HCEC 1CT (cell line): ENCODE data around the gene MAP3K2.
A peak's percentile ranks its signal among the peaks of the same experiment; 100 is the strongest.

Experiments used
- DNase-seq: peaks from one replicate; pipeline ENCODE4 v3.0.0-alpha.2; 2017

The MAP3K2 gene

GRCh38 chr2:127347734-127348392 is 39.9 kb downstream of the MAP3K2 start:
- no peak for DNase-seq

GRCh38 chr2:127347015-127347414 is 40.8 kb downstream of the MAP3K2 start:
- DNase-seq, result no peak

- no peak for DNase-seq
Observed at GRCh38 chr2:127343277-127343676, 44.5 kb downstream of the MAP3K2 start.

GRCh38 chr2:127342101-127342500 is 45.7 kb downstream of the MAP3K2 start:
- no peak for DNase-seq

DNA sequence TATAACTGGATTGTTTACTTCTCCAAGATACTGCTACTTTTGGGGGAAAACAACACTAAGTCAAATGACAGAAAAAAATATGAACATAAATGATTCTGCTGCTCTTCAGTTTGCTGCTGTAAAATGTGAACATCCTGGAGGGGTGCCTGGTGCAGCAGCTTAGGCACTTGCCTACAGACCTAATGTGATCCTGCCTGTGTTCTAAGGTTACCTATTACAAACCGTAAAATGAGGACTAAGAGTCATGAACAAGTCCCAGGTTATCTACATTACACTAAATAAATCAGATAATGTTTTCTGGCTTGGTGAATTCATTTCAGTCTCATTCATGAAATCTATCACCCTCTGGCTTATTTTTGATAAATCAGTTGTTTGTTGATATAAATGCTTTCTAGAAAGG is 55.4 kb downstream of the MAP3K2 start:
- DNase-seq, result no peak

DNA sequence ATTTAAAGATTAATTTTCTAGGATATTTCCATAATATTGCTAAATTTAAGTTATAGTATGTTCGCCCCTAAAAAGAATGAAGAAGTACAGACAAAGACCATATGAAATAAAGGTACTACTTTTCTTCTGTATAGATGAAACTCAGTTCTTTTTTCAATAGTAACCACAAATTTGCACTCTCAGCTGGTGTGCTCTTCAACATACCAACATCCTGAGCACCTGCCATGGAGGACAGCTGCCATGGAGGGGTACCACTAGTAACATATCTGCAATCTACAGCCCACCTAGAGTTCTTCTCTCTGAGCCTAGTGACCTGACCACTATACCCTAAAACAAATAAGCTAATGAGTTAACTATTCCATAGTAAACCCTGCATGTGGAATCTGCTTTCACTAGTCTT is 57.0 kb downstream of the MAP3K2 start:
- no peak for DNase-seq

- DNase-seq, result no peak
Observed at GRCh38 chr2:127326289-127326945, 61.4 kb downstream of the MAP3K2 start.

- DNase-seq, result peak; percentile 39
Observed at GRCh38 chr2:127324635-127325034, 63.1 kb downstream of the MAP3K2 start.

DNA sequence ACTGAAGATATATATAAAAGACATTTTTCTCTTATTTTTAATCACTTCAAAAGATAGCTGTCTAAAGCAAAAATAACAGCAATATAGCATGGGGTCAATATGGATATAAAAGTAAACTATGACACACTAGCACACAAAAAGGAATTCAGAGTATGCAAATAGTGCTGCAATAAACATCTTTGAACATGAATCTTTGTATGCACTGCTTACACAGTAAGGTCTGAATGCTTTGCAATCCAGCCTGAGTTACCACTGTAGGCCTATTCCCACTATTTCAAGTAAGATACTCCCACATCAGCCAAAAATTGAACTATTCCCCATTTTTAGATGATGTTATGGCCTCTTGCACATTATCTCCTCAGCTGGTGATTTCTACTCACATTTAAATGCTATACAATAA is 66.5 kb downstream of the MAP3K2 start:
- no peak for DNase-seq

DNA sequence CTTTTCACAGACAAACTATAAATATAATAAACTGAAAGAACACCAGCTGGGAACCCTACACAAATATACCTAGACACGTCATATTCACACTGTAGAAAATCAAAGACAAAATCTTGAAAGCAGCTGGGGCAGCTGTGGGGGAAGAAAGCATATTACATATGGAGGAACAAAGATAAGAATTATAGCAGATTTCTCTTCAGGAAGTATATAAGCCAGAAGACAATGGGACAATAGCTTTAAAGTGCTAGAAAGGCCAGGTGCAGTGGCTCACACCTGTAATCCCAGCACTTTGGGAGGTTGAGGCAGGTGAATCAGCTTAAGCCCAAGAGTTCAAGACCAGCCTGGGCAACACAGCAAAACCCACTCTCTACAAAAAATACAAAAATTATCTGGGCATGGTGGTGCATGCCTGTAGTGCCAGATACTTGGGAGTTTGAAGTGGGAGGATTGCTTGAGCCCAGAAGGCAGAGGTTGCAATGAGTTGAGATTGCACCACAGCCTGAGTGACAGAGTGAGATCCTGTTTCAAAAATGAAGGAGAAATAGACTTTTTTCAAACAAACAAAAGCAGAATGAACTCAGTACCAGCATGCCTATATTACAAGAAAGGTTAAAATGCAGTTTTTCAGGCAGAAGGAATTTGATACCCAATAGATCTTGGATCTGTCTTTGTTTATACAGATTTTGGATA is 67.0 kb downstream of the MAP3K2 start:
- DNase-seq, result no peak

DNA sequence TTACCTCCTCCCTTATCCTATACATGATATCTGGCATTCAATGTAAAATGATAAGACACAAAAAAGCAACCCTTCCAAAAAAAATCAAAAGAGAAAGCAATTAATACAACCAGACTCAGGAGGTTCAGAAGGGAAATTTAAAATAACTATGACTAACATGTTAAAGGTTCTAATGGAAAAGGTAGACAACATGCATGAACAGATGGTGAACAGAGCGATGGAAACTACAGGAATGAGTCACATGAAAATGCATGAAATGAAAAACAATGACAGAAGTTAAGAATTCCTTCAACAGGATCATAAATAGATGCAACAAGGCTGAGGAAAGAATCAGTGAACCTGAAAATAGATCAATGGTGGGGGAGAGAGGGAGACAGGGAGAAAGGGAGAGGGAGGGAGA is 67.7 kb downstream of the MAP3K2 start:
- no peak for DNase-seq

DNA sequence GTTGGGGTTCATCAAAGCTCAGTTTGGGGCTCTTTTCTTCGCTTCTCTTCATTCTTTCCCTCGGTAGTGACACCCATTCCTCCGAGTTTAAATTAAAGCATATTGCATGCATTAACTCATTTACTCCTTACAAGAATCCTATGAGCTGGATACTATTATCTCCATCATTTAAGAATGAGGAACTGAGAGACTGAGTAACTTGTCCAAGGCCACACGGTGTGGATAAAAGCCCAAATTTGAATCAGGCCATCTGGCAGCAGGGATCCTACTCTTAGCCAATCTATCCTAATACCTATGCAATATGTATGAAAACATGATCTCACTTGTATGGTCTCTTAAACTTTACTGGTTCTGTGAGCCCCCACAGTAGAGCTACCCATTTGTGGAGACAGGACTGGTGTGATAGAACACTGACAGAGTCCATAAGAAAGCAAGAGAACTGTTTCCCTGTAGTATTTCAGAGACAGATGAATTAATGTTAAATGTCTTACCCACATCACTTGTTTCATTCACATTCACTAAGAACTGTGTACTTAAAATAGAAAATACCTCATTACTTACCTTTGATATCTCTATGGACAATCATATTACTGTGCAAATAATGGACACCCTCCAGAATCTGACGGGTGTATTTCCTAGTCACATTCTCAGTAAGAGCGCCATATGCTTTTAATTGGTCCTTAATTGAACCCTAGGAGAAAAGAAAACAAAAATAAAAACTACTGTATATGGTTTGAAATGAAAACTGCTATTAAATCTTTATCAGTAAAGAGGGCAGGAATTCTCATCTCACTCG is 73.4 kb downstream of the MAP3K2 start:
- no peak for DNase-seq

- DNase-seq, result no peak
Observed at GRCh38 chr2:127313406-127313805, 74.4 kb downstream of the MAP3K2 start.

DNA sequence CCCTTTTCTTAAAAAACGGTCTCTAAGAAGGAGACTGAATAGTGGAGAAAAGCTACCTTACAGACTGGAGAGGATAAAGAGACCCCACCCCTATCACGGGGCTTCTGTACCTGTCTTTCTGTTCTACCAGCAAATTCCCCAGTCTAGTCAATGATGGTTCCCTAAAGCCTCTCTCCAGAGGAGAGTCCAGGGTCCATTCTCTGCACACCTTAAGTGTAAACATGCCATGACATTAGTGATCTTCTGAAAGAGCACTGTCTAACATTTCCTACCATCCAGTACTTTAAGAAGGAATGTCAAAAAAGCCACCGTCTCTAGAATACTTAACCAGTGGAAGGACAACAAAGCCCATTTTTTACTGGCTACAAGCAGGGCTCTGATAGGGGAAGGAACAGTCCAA is 76.8 kb downstream of the MAP3K2 start:
- no peak for DNase-seq

DNA sequence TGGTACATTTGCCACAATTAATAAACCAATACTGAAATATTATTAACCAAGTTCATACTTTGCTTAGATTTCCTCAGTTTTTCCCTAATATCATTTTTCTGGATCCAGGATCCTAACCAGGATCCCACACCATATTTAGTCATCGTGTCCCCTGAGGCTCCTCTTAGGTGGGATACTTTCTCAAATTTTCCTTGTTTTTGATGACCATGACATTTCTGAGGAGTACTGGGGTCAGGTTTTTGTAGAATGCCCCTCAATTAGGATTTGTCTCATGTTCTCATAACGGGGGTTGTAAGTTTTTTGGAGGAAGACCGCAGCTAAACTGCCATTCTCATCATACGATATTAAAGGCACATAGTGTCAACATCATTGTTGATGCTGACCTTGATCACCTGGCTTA is 78.3 kb downstream of the MAP3K2 start:
- no peak for DNase-seq

DNA sequence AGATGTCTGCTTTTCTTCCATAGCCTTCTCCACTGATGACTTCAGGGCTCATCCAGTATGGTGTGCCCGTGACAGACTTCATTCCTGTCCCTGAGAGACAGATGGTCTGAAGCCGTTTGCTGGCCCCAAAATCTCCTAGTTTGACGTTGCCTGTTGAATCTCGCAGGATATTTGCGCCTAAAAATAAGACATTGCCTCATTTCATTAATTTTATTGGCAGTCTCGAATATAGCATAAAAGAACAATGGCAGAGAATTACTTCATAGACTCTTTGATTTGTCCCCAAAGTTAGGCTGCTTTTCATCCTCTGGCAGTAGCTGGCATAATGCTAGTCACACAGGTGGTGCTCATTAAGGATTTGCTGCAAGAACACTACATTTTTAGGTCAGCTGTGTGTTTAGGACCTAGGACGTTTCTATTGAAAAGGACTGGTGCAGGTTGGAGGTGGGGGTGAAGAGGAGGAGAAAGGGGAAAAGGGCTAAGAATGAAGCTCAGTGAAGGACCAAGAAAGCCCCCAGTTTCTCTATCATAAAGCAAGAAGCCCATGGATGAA is 79.1 kb downstream of the MAP3K2 start:
- DNase-seq, result no peak

DNA sequence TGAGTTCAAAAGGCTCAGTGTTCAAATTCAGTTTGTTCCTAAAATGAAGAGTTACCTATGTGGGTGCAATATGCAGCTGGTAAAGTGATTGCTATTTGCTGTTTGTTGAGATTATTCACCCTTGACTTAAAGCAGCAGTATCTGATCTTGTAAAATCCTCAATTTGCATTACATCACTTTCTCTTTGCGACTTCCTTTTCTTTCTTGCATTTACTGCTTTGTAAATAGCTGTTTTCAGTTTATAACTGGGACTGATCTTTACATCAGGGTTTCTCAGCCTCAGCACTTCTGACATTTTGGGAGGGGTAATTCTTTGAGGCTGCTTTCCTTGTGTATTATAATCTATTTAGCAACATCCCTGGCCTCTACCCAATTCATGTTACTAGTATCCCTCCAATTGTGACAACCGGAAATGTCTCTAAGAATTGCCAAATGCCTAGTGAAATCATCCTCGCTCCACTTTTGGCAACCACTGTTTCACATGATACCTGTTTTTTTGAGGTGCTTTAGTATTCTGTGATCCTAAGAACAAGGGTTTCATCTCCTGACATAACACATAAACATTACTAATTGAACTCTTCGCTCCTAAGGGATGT is 81.7 kb downstream of the MAP3K2 start:
- DNase-seq, result no peak

- DNase-seq, result no peak
Observed at GRCh38 chr2:127302168-127302567, 85.6 kb downstream of the MAP3K2 start.

- peak; percentile 82 for DNase-seq
Observed at GRCh38 chr2:127293748-127294562, 93.8 kb downstream of the MAP3K2 start, which contains the start of gene ERCC3. TSS of gene ERCC3 (minus strand) at chr2:127294144. CDS start at chr2:127294081, 63 bp downstream.

DNA sequence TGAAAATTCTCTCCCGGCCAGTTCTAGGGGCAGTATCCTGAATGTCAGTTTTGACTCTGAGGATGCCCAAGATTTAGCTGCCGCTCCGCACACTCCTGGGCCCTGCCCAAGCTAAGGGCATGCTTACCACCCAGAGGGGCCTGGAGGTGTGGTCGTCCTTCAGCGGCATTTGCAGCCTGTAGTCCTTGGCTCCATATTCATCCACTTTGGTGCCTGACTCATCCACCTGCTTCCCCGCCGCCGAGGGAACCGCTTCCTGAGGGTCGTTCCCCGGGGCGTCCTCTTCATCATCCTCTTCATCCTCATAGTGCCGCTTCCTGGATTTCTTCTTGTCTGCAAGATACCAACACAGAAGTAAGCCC is 94.4 kb downstream of the MAP3K2 start:
- DNase-seq, result no peak

- DNase-seq, result no peak
Observed at GRCh38 chr2:127288274-127288673, 99.5 kb downstream of the MAP3K2 start.

GRCh38 chr2:127283275-127283674 is 104.5 kb downstream of the MAP3K2 start:
- DNase-seq, result no peak
